Measurements from ENCODE around the gene CHCHD6. TPM values are rescaled to one million over a fixed set of nuclear protein-coding genes. Genes with fewer than 3 reads are reported as not detected.

CHCHD6 gene
- polyA plus RNA-seq, 2 donors, result 7.0 to 11.9 TPM

GRCh38 chr3:126878664-126879063, 174.6 kb downstream of the CHCHD6 start:
- H3K27ac ChIP-seq (ENCODE audit: low read depth in 2 of 2, low read length in 1 of 2), result no peak overlapping the region
- no peak overlapping the region for H3K4me3 ChIP-seq (ENCODE audit: low read depth in 1 of 2, low read length in 2 of 2)
- no peaks in the 10 kb centered on the region for H3K4me1 ChIP-seq (ENCODE audit: control insufficient read depth in 2 of 2, insufficient read depth in 2 of 2, low read length in 1 of 2)
- no peaks in the 10 kb centered on the region for H3K9me3 ChIP-seq (ENCODE audit: control insufficient read depth in 2 of 2, insufficient read depth in 1 of 2, low read depth in 1 of 2, low read length in 1 of 2)
- 97 to 98% methylated on average over 3 of the region's 3 CpGs for WGBS, 2 donors
- H3K36me3 ChIP-seq (ENCODE audit: control insufficient read depth in 2 of 2, insufficient read depth in 2 of 2, low read length in 1 of 2), result no peaks in the 10 kb centered on the region
- H3K27me3 ChIP-seq (ENCODE audit: control insufficient read depth in 1 of 2, insufficient read depth in 2 of 2, low read length in 2 of 2), result no peaks in the 10 kb centered on the region

- Histone ChIP-seq H3K9me3 (ENCODE audit: control insufficient read depth in 2 of 2, insufficient read depth in 1 of 2, low read depth in 1 of 2, low read length in 1 of 2) (no peaks in the 10 kb centered on the region), H3K36me3 (ENCODE audit: control insufficient read depth in 2 of 2, insufficient read depth in 2 of 2, low read length in 1 of 2) (no peaks in the 10 kb centered on the region), H3K27me3 (ENCODE audit: control insufficient read depth in 1 of 2, insufficient read depth in 2 of 2, low read length in 2 of 2) (no peaks in the 10 kb centered on the region), H3K4me1 (ENCODE audit: control insufficient read depth in 2 of 2, insufficient read depth in 2 of 2, low read length in 1 of 2) (no peaks in the 10 kb centered on the region), H3K27ac (ENCODE audit: low read depth in 2 of 2, low read length in 1 of 2) (no peak overlapping the region), H3K4me3 (ENCODE audit: low read depth in 1 of 2, low read length in 2 of 2) (no peak overlapping the region)
- 71 to 82% methylated on average over 3 of the region's 3 CpGs for WGBS, 2 donors
Measured at GRCh38 chr3:126880901-126881300, 176.9 kb downstream of the CHCHD6 start.

GRCh38 chr3:126881861-126882260, 177.8 kb downstream of the CHCHD6 start:
- 96% methylated on average over 6 of the region's 6 CpGs for WGBS, 2 donors
- Histone ChIP-seq H3K36me3 (ENCODE audit: control insufficient read depth in 2 of 2, insufficient read depth in 2 of 2, low read length in 1 of 2) (no peaks in the 10 kb centered on the region), H3K27me3 (ENCODE audit: control insufficient read depth in 1 of 2, insufficient read depth in 2 of 2, low read length in 2 of 2) (no peaks in the 10 kb centered on the region), H3K27ac (ENCODE audit: low read depth in 2 of 2, low read length in 1 of 2) (no peak overlapping the region), H3K9me3 (ENCODE audit: control insufficient read depth in 2 of 2, insufficient read depth in 1 of 2, low read depth in 1 of 2, low read length in 1 of 2) (no peaks in the 10 kb centered on the region), H3K4me1 (ENCODE audit: control insufficient read depth in 2 of 2, insufficient read depth in 2 of 2, low read length in 1 of 2) (no peaks in the 10 kb centered on the region), H3K4me3 (ENCODE audit: low read depth in 1 of 2, low read length in 2 of 2) (no peak overlapping the region)

GRCh38 chr3:126883241-126883640, 179.2 kb downstream of the CHCHD6 start:
- H3K36me3 ChIP-seq (ENCODE audit: control insufficient read depth in 2 of 2, insufficient read depth in 2 of 2, low read length in 1 of 2), result no peaks in the 10 kb centered on the region
- H3K27ac ChIP-seq (ENCODE audit: low read depth in 2 of 2, low read length in 1 of 2), result no peak overlapping the region
- no peak overlapping the region for H3K4me3 ChIP-seq (ENCODE audit: low read depth in 1 of 2, low read length in 2 of 2)
- 94 to 95% methylated on average over 7 of the region's 7 CpGs for WGBS, 2 donors
- no peaks in the 10 kb centered on the region for H3K4me1 ChIP-seq (ENCODE audit: control insufficient read depth in 2 of 2, insufficient read depth in 2 of 2, low read length in 1 of 2)
- H3K9me3 ChIP-seq (ENCODE audit: control insufficient read depth in 2 of 2, insufficient read depth in 1 of 2, low read depth in 1 of 2, low read length in 1 of 2), result no peaks in the 10 kb centered on the region
- H3K27me3 ChIP-seq (ENCODE audit: control insufficient read depth in 1 of 2, insufficient read depth in 2 of 2, low read length in 2 of 2), result no peaks in the 10 kb centered on the region

- H3K9me3 ChIP-seq (ENCODE audit: control insufficient read depth in 2 of 2, insufficient read depth in 1 of 2, low read depth in 1 of 2, low read length in 1 of 2), result no peaks in the 10 kb centered on the region
- no peak overlapping the region for H3K27ac ChIP-seq (ENCODE audit: low read depth in 2 of 2, low read length in 1 of 2)
- H3K36me3 ChIP-seq (ENCODE audit: control insufficient read depth in 2 of 2, insufficient read depth in 2 of 2, low read length in 1 of 2), result no peaks in the 10 kb centered on the region
- H3K27me3 ChIP-seq (ENCODE audit: control insufficient read depth in 1 of 2, insufficient read depth in 2 of 2, low read length in 2 of 2), result no peaks in the 10 kb centered on the region
- no peaks in the 10 kb centered on the region for H3K4me1 ChIP-seq (ENCODE audit: control insufficient read depth in 2 of 2, insufficient read depth in 2 of 2, low read length in 1 of 2)
- no peak overlapping the region for H3K4me3 ChIP-seq (ENCODE audit: low read depth in 1 of 2, low read length in 2 of 2)
- WGBS, 2 donors, result 60 to 67% methylated on average over 1 of the region's 1 CpG
Measured at GRCh38 chr3:126885425-126885824, 181.4 kb downstream of the CHCHD6 start.

GRCh38 chr3:126886217-126886616, 182.2 kb downstream of the CHCHD6 start:
- WGBS, 2 donors, result 88% methylated on average over 5 of the region's 5 CpGs
- Histone ChIP-seq H3K27ac (ENCODE audit: low read depth in 2 of 2, low read length in 1 of 2) (no peak overlapping the region), H3K4me1 (ENCODE audit: control insufficient read depth in 2 of 2, insufficient read depth in 2 of 2, low read length in 1 of 2) (no peaks in the 10 kb centered on the region), H3K4me3 (ENCODE audit: low read depth in 1 of 2, low read length in 2 of 2) (no peak overlapping the region), H3K27me3 (ENCODE audit: control insufficient read depth in 1 of 2, insufficient read depth in 2 of 2, low read length in 2 of 2) (no peaks in the 10 kb centered on the region), H3K36me3 (ENCODE audit: control insufficient read depth in 2 of 2, insufficient read depth in 2 of 2, low read length in 1 of 2) (no peaks in the 10 kb centered on the region), H3K9me3 (ENCODE audit: control insufficient read depth in 2 of 2, insufficient read depth in 1 of 2, low read depth in 1 of 2, low read length in 1 of 2) (no peaks in the 10 kb centered on the region)

- Histone ChIP-seq H3K27ac (ENCODE audit: low read depth in 2 of 2, low read length in 1 of 2) (no peak overlapping the region), H3K4me3 (ENCODE audit: low read depth in 1 of 2, low read length in 2 of 2) (no peak overlapping the region), H3K36me3 (ENCODE audit: control insufficient read depth in 2 of 2, insufficient read depth in 2 of 2, low read length in 1 of 2) (no peaks in the 10 kb centered on the region), H3K27me3 (ENCODE audit: control insufficient read depth in 1 of 2, insufficient read depth in 2 of 2, low read length in 2 of 2) (no peaks in the 10 kb centered on the region), H3K9me3 (ENCODE audit: control insufficient read depth in 2 of 2, insufficient read depth in 1 of 2, low read depth in 1 of 2, low read length in 1 of 2) (no peaks in the 10 kb centered on the region), H3K4me1 (ENCODE audit: control insufficient read depth in 2 of 2, insufficient read depth in 2 of 2, low read length in 1 of 2) (no peaks in the 10 kb centered on the region)
- whole genome bisulfite sequencing, 2 donors, result 86 to 89% methylated on average over 7 of the region's 7 CpGs
Measured at GRCh38 chr3:126887686-126888085, 183.6 kb downstream of the CHCHD6 start.

- H3K4me1 ChIP-seq (ENCODE audit: control insufficient read depth in 2 of 2, insufficient read depth in 2 of 2, low read length in 1 of 2), result no peaks in the 10 kb centered on the region
- H3K27me3 ChIP-seq (ENCODE audit: control insufficient read depth in 1 of 2, insufficient read depth in 2 of 2, low read length in 2 of 2), result no peaks in the 10 kb centered on the region
- WGBS, 2 donors, result 89% methylated on average over 5 of the region's 5 CpGs
- no peaks in the 10 kb centered on the region for H3K9me3 ChIP-seq (ENCODE audit: control insufficient read depth in 2 of 2, insufficient read depth in 1 of 2, low read depth in 1 of 2, low read length in 1 of 2)
- no peak overlapping the region for H3K4me3 ChIP-seq (ENCODE audit: low read depth in 1 of 2, low read length in 2 of 2)
- no peak overlapping the region for H3K27ac ChIP-seq (ENCODE audit: low read depth in 2 of 2, low read length in 1 of 2)
- no peaks in the 10 kb centered on the region for H3K36me3 ChIP-seq (ENCODE audit: control insufficient read depth in 2 of 2, insufficient read depth in 2 of 2, low read length in 1 of 2)
Measured at GRCh38 chr3:126888186-126888760, 184.2 kb downstream of the CHCHD6 start.

- H3K4me1 ChIP-seq (ENCODE audit: control insufficient read depth in 2 of 2, insufficient read depth in 2 of 2, low read length in 1 of 2), result peaks cover 0 to 2% of the 10 kb centered on the region in 2 donors
- no peak overlapping the region for H3K4me3 ChIP-seq (ENCODE audit: low read depth in 1 of 2, low read length in 2 of 2)
- H3K36me3 ChIP-seq (ENCODE audit: control insufficient read depth in 2 of 2, insufficient read depth in 2 of 2, low read length in 1 of 2), result no peaks in the 10 kb centered on the region
- no peak overlapping the region for H3K27ac ChIP-seq (ENCODE audit: low read depth in 2 of 2, low read length in 1 of 2)
- 95 to 97% methylated on average over 15 of the region's 15 CpGs for WGBS, 2 donors
- H3K27me3 ChIP-seq (ENCODE audit: control insufficient read depth in 1 of 2, insufficient read depth in 2 of 2, low read length in 2 of 2), result no peaks in the 10 kb centered on the region
- no peaks in the 10 kb centered on the region for H3K9me3 ChIP-seq (ENCODE audit: control insufficient read depth in 2 of 2, insufficient read depth in 1 of 2, low read depth in 1 of 2, low read length in 1 of 2)
Measured at GRCh38 chr3:126889276-126890201, 185.5 kb downstream of the CHCHD6 start.

GRCh38 chr3:126891141-126891540, 187.1 kb downstream of the CHCHD6 start:
- WGBS, 2 donors, result 96 to 97% methylated on average over 7 of the region's 7 CpGs
- H3K9me3 ChIP-seq (ENCODE audit: control insufficient read depth in 2 of 2, insufficient read depth in 1 of 2, low read depth in 1 of 2, low read length in 1 of 2), result no peaks in the 10 kb centered on the region
- peaks cover 0 to 3% of the 10 kb centered on the region in 2 donors for H3K4me1 ChIP-seq (ENCODE audit: control insufficient read depth in 2 of 2, insufficient read depth in 2 of 2, low read length in 1 of 2)
- no peak overlapping the region for H3K4me3 ChIP-seq (ENCODE audit: low read depth in 1 of 2, low read length in 2 of 2)
- no peaks in the 10 kb centered on the region for H3K36me3 ChIP-seq (ENCODE audit: control insufficient read depth in 2 of 2, insufficient read depth in 2 of 2, low read length in 1 of 2)
- H3K27me3 ChIP-seq (ENCODE audit: control insufficient read depth in 1 of 2, insufficient read depth in 2 of 2, low read length in 2 of 2), result no peaks in the 10 kb centered on the region
- no peak overlapping the region for H3K27ac ChIP-seq (ENCODE audit: low read depth in 2 of 2, low read length in 1 of 2)
